ENCODE results near the gene PTBP1. TPM values are rescaled to one million over a fixed set of nuclear protein-coding genes. Genes with fewer than 3 reads are reported as not detected.

Gene PTBP1
- total RNA-seq, 2 experiments from 2014 or later = 246 to 252 TPM

DNA sequence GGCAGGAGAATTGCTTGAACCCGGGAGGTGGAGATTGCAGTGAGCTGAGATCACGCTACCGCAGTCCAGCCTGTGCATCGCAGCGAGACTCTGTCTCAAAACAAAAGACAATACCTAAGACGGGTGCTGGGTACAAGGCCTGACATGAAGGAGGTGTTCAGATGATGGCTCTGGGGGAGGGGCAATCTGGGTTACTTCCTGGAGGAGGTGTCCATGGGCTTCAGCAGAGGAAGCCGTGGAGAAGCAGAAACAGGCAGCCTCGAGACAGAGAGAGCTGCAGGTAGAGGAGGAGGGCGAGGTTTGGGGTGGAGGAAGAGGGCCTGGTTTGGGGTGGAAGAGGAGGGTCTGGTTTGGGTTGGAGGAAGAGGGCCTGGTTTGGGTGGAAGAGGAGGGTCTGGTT is 42.7 kb upstream of the PTBP1 start:
- Histone ChIP-seq H3K4me1 (ENCODE audit: insufficient read depth, low read length) (no peaks in the 10 kb centered on the region), H3K36me3 (ENCODE audit: insufficient read depth, low read length) (no peaks in the 10 kb centered on the region), H3K27me3 (ENCODE audit: control insufficient read depth in 1 of 2, insufficient read depth in 2 of 2, low read length in 2 of 2) (peaks cover 0 to 4% of the 10 kb centered on the region in 2 experiments), H3K9me3 (ENCODE audit: control insufficient read depth in 1 of 2, insufficient read depth in 1 of 2, low read length in 2 of 2) (peaks cover 5 to 30% of the 10 kb centered on the region in 2 experiments), H3K4me3 (ENCODE audit: low read length) (no peak overlapping the region), H3K27ac (ENCODE audit: low read depth in 1 of 2, low read length in 2 of 2) (no peak overlapping the region)
- POLR2A ChIA-PET = no interaction called here
- Mint-ChIP-seq H3K27me3 (no peaks in the 10 kb centered on the region), H3K4me3 (no peak overlapping the region), H3K4me1 (ENCODE audit: low read depth) (no peaks in the 10 kb centered on the region), H3K36me3 (ENCODE audit: low read depth) (no peaks in the 10 kb centered on the region), H3K27ac (no peak overlapping the region), H3K9me3 (peaks cover under 1% of the 10 kb centered on the region)
- no peak for DNase-seq
- ATAC-seq (ENCODE audit: poor library complexity) = no peak
- TF ChIP-seq, protein P1, sequence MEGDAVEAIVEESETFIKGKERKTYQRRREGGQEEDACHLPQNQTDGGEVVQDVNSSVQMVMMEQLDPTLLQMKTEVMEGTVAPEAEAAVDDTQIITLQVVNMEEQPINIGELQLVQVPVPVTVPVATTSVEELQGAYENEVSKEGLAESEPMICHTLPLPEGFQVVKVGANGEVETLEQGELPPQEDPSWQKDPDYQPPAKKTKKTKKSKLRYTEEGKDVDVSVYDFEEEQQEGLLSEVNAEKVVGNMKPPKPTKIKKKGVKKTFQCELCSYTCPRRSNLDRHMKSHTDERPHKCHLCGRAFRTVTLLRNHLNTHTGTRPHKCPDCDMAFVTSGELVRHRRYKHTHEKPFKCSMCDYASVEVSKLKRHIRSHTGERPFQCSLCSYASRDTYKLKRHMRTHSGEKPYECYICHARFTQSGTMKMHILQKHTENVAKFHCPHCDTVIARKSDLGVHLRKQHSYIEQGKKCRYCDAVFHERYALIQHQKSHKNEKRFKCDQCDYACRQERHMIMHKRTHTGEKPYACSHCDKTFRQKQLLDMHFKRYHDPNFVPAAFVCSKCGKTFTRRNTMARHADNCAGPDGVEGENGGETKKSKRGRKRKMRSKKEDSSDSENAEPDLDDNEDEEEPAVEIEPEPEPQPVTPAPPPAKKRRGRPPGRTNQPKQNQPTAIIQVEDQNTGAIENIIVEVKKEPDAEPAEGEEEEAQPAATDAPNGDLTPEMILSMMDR (IDR thresholded peaks at IDR 0.05) = no peak
- CTCF ChIA-PET = no interaction called here
- intact Hi-C loops (cut with DNase I, micrococcal nuclease) = no loop called here

DNA sequence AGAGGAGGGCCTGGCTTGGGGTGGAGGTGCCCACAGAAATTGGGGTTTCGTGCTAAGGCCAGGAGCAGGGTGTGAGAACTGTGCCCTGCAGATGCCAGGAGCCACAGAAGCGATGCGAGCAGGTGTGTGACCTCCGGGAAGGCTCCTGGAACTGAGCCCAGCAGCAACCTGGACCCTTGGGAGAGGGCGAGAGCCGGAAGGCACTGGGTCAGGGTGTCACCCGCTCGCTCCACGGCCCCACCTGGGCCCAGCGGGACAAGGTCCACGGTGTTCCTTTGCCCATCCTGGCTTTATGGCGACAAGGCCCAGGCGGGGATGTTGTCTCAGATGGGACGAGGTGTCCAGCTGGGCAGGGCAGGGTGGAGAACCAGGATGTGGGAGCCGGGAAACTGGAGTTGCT is 42.2 kb upstream of the PTBP1 start:
- H3K27me3 ChIP-seq (ENCODE audit: control insufficient read depth in 1 of 2, insufficient read depth in 2 of 2, low read length in 2 of 2) = peaks cover 0 to 4% of the 10 kb centered on the region in 2 experiments
- peaks cover 2% of the 10 kb centered on the region for H3K9me3 Mint-ChIP-seq
- no peak overlapping the region for H3K4me3 ChIP-seq (ENCODE audit: low read length)
- peaks cover 5 to 35% of the 10 kb centered on the region in 2 experiments for H3K9me3 ChIP-seq (ENCODE audit: control insufficient read depth in 1 of 2, insufficient read depth in 1 of 2, low read length in 2 of 2)
- no peaks in the 10 kb centered on the region for H3K36me3 Mint-ChIP-seq (ENCODE audit: low read depth)
- no peak overlapping the region for H3K27ac Mint-ChIP-seq
- H3K36me3 ChIP-seq (ENCODE audit: insufficient read depth, low read length) = no peaks in the 10 kb centered on the region
- no peak overlapping the region for H3K27ac ChIP-seq (ENCODE audit: low read depth in 1 of 2, low read length in 2 of 2)
- ChIA-PET CTCF (no interaction called here), POLR2A (no interaction called here)
- TF ChIP-seq, protein P1 (IDR thresholded peaks at IDR 0.05) = no peak
- H3K4me1 ChIP-seq (ENCODE audit: insufficient read depth, low read length) = no peaks in the 10 kb centered on the region
- H3K27me3 Mint-ChIP-seq = peaks cover 4% of the 10 kb centered on the region
- intact Hi-C loops (cut with DNase I, micrococcal nuclease) = no loop called here
- H3K4me3 Mint-ChIP-seq = no peak overlapping the region
- H3K4me1 Mint-ChIP-seq (ENCODE audit: low read depth) = no peaks in the 10 kb centered on the region
- ATAC-seq (ENCODE audit: poor library complexity) = no peak
- DNase-seq = no peak

DNA sequence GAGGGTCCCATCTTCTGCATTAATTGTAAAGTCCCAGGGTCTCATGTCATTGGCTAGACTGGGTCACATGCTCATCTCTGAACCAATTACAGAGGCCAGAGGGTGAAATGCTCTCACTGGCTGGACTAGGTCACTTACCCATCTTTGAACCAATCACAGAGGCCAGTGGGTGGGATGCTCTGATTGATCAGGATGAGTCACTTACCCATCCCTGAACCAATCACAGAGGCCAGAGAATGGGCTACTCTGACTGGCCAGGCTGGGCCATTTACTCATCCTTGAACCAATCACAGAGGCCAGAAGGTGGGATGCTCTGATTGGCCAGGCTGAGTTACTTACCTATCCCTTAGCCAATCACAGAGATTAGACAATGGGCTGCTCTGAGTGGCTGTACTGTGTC is 41.0 kb upstream of the PTBP1 start:
- intact Hi-C loops (cut with DNase I, micrococcal nuclease) = no loop called here
- H3K27ac ChIP-seq (ENCODE audit: low read depth in 1 of 2, low read length in 2 of 2) = no peak overlapping the region
- TF ChIP-seq, protein P1 (IDR thresholded peaks at IDR 0.05) = no peak
- CTCF ChIA-PET = no interaction called here
- Mint-ChIP-seq H3K4me3 (no peak overlapping the region), H3K36me3 (ENCODE audit: low read depth) (no peaks in the 10 kb centered on the region), H3K4me1 (ENCODE audit: low read depth) (no peaks in the 10 kb centered on the region), H3K9me3 (peaks cover 2% of the 10 kb centered on the region), H3K27me3 (peaks cover 4% of the 10 kb centered on the region), H3K27ac (no peak overlapping the region)
- peaks cover 5 to 36% of the 10 kb centered on the region in 2 experiments for H3K9me3 ChIP-seq (ENCODE audit: control insufficient read depth in 1 of 2, insufficient read depth in 1 of 2, low read length in 2 of 2)
- H3K4me3 ChIP-seq (ENCODE audit: low read length) = no peak overlapping the region
- peak in 2 of 14 experiments; percentile 20 to 44 for DNase-seq
- no peaks in the 10 kb centered on the region for H3K4me1 ChIP-seq (ENCODE audit: insufficient read depth, low read length)
- ATAC-seq (ENCODE audit: poor library complexity) = no peak
- POLR2A ChIA-PET = no interaction called here
- H3K27me3 ChIP-seq (ENCODE audit: control insufficient read depth in 1 of 2, insufficient read depth in 2 of 2, low read length in 2 of 2) = peaks cover 0 to 4% of the 10 kb centered on the region in 2 experiments
- no peaks in the 10 kb centered on the region for H3K36me3 ChIP-seq (ENCODE audit: insufficient read depth, low read length)

All from CD4-positive, alpha-beta T cell (primary cell).